ENCODE measurements around the gene CYTH4.

The CYTH4 gene

DNA sequence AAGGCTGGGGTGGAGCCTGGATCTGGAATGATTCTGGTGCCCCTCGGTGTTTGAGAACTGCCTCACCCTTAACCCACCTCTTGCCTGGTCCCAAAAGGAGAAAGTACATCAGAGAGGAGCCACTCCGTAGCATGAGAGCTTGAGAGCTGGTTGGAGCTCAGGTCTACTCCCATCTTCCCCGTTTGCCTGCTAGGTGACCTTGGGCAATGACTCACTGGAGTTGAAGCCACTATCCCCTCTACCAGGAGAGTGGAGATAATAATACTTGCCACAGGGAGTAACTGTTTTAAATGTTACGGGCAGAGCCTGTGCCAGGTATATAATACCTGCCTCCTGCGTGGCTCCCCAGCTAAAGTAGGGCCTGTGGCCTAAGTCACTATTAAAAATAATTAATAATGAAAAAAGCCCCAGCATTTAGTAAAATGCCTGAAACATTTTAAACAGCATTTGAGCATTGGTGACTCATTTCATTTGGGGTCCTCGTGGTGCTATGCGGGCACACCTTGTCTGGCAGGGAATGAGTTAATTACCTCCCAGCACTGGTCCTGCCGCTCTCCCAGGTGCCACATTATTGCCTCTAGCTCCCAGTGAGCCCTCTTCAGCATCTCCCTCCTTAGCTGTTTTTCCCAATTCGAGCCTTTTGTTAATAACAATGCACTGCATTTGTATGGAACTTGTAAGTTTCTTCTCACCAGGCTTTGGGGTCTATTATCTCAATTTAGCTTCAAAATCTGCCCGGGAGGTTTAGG, 22.5 kb downstream of the CYTH4 start:
- H3K4me3 ChIP-seq (replicated peaks; ENCODE audit: low read depth, low read length), result no peak overlapping the region
- DNase-seq (ENCODE audit: extremely low read depth, low read depth), result no peak
- TF ChIP-seq, protein P1, sequence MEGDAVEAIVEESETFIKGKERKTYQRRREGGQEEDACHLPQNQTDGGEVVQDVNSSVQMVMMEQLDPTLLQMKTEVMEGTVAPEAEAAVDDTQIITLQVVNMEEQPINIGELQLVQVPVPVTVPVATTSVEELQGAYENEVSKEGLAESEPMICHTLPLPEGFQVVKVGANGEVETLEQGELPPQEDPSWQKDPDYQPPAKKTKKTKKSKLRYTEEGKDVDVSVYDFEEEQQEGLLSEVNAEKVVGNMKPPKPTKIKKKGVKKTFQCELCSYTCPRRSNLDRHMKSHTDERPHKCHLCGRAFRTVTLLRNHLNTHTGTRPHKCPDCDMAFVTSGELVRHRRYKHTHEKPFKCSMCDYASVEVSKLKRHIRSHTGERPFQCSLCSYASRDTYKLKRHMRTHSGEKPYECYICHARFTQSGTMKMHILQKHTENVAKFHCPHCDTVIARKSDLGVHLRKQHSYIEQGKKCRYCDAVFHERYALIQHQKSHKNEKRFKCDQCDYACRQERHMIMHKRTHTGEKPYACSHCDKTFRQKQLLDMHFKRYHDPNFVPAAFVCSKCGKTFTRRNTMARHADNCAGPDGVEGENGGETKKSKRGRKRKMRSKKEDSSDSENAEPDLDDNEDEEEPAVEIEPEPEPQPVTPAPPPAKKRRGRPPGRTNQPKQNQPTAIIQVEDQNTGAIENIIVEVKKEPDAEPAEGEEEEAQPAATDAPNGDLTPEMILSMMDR (IDR thresholded peaks at IDR 0.05; ENCODE audit: low read depth, low read length, missing control alignments), result no peak

DNA sequence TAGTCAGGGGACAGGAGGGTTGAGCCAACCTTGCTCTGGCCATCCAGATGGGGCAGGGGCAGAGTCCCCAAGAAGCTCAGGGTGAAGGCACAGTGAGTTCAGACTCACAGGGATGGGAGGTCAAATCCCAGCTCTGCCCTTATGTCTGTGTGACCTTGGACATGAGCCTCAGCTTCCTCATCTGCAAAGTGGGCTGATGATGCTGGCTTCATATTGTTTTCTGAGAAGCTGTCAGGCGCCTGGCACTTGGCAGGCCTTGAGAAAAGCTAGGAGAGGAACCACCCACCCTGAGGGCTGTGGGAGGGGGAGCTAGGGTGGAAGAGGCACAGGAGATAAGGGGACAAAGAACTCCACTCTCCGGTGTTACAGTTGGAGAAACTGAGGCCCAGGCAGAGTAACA, 23.6 kb downstream of the CYTH4 start:
- no peak for DNase-seq (ENCODE audit: extremely low read depth, low read depth)
- TF ChIP-seq, protein P1 (IDR thresholded peaks at IDR 0.05; ENCODE audit: low read depth, low read length, missing control alignments), result no peak
- no peak overlapping the region for H3K4me3 ChIP-seq (replicated peaks; ENCODE audit: low read depth, low read length)

DNA sequence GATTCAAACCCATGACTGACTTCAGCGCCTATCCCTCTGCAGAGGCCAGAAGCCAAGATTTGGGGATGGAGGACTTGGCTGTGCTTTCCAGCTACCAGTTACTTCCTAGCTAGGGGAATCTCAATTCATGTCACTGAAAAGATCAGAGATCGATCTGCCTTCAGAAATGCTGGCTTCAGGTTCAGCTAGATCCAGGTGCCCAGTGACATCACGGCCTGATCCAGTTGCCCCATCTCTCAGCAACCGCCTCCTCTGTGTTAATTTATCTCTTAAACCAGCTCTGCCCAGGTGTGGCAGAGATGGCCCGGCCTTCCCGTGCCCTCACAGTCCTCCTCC, 24.2 kb downstream of the CYTH4 start:
- TF ChIP-seq, protein P1 (IDR thresholded peaks at IDR 0.05; ENCODE audit: low read depth, low read length, missing control alignments), result no peak
- H3K4me3 ChIP-seq (replicated peaks; ENCODE audit: low read depth, low read length), result no peak overlapping the region
- DNase-seq (ENCODE audit: extremely low read depth, low read depth), result no peak

DNA sequence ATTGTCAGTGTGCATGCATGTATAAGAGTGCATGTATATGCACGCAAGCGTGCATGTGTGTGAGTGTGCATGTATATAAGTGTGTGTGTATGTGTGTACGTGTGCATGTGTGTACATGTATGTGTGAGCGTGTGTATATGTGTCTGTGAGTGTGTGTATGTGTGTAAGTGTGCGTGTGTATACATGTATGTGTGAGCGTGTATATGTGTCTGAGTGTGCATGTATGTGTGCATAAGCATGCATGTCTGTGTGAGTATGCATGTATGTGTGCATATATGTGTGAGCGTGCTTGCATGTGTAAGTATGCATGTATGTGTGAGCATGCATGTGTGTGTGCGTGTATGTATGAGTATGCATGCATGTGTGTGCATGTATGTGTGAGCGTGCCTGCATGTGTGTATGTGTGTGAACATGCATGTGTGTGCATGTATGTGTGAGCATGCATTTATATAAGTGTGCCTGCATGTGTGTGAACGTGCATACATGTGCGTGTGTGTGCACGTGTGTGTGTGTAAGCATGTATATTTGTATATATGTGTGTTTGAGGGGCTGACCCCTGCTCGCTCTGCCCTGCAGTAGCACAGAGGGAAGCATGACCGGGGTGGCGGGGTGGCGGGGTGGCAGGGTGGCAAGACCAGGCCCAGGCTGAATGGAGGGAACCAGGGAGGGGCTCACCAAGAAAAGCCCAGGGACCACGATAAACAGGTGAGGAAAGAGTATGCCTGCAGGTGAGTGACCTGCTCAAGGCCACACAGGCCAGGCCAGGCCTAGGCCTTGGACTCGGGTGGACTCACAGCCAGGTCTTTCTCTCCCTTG, 26.3 kb downstream of the CYTH4 start:
- no peak overlapping the region for H3K4me3 ChIP-seq (replicated peaks; ENCODE audit: low read depth, low read length)
- DNase-seq (ENCODE audit: extremely low read depth, low read depth), result no peak
- TF ChIP-seq, protein P1 (IDR thresholded peaks at IDR 0.05; ENCODE audit: low read depth, low read length, missing control alignments), result no peak

DNA sequence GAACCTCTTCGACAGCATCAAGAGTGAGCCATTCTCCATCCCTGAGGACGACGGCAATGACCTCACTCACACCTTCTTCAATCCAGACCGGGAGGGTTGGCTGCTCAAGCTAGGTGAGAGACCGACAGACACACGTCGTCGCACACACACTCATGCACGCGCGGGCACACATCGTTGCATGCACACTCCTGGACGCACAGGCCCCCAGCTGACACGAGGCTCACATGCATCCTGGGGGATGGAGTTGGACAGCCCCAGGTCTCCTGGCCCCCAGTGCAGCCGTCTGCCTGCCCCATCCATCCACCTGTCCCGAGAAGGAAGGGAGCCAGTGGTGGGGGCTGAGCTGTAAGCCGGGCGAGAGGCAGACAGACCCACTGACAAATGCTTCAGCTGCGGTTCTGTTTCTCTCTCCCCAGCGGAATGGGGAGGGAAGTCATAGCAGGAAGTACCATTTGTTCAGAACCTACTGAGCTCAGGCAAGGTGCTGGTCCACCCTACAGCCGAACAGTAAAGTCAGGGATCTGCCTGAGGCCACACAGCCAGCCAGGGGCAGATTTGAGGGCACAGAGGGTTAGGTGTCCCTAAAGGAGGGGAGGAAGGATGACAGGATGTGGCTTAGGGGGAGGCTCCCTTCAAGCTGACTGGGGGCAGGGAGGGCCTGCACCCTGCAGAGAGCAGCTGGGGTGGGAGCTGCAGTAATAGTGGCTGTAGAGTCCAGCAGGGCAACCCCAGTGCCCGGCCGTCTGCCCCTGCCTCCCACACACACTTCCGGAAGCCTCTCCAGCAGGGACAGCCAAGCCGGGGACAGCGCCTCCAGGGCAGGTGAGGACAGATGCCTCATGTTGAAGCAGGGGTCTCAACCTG, 27.1 kb downstream of the CYTH4 start:
- DNase-seq (ENCODE audit: extremely low read depth, low read depth), result no peak
- TF ChIP-seq, protein P1 (IDR thresholded peaks at IDR 0.05; ENCODE audit: low read depth, low read length, missing control alignments), result no peak
- no peak overlapping the region for H3K4me3 ChIP-seq (replicated peaks; ENCODE audit: low read depth, low read length)

DNA sequence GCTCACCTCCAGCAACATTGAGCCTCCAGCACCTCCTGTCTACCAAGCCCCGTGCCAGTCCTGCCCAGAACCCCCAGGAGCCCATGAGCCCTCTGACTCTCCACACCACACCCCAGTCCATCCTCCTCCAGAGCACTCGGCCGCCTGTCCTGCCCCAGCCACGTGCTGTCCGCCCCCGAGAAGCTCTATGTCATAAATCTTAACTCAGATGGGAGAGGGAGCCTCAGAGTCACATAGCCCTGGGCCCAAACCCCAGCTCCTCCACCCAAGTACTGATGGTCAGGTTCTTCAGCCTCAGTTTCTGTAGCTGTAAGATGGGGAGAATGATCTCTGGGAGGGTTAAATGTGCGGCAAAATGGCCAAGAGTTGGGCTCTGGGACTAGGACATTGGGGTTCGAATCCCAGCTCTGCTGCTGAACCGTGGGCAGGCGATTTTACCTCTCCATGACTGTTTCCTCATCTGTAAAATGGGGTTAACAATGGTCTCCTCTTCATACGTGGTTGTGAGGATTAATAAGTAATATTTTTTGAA, 27.8 kb downstream of the CYTH4 start:
- no peak for DNase-seq (ENCODE audit: extremely low read depth, low read depth)
- no peak overlapping the region for H3K4me3 ChIP-seq (replicated peaks; ENCODE audit: low read depth, low read length)
- TF ChIP-seq, protein P1 (IDR thresholded peaks at IDR 0.05; ENCODE audit: low read depth, low read length, missing control alignments), result no peak

Data from HFF-Myc (cell line).